HepG2 (cell line): ENCODE data around the gene CACNA1D. TPM values are rescaled to one million over a fixed set of nuclear protein-coding genes. Genes with fewer than 3 reads are reported as not detected.

ENCODE experiments used
- ATAC-seq: fragments of 200-7000 bp; cut with Tn5 transposase; 3 replicates; pipeline ENCODE4 v1.9.1; 2020; ENCODE audit warnings: mild to moderate bottlenecking, moderate library complexity
- BruUV-seq: library from RNA; stranded (reverse); fragments of 400-500 nt; replicated peaks from 2 replicates; lab custom pipeline; 2021; lab: Mats Ljungman, UMichigan
- CTCF ChIA-PET: fragments of 300-600 bp; formaldehyde crosslinking; extraction: SDS; loops from one replicate; lab custom pipeline; 2021; ENCODE audit warnings: low total read pairs, inconsistent platforms, low intra/inter-chr PET ratio; lab: Yijun Ruan, JAX
- POLR2A ChIA-PET: fragments of 350-600 bp; sonication (Branson Sonifier 250); formaldehyde crosslinking; loops from one replicate; lab custom pipeline; 2020; ENCODE audit warnings: antibody characterized with exemption, inconsistent platforms; lab: Yijun Ruan, JAX
- DNase-seq: peaks from one replicate; pipeline ENCODE4 v3.0.0-alpha.2; 2015; ENCODE audit warnings: low spot score
- FAIRE-seq: peaks from 3 replicates; lab custom pipeline; 2011; peaks lifted over from hg19 to GRCh38; lab: Jason Lieb, UNC
- H2AFZ ChIP-seq: one replicate; pipeline ENCODE4 v1.6.1; 2011; ENCODE audit warnings: low read length, inconsistent platforms
- H3K27ac ChIP-seq: fragments of 300-600 bp; 3 replicates; pipeline ENCODE4 v1.8.0; 2011; ENCODE audit warnings: mixed run types, mild to moderate bottlenecking, mixed read lengths, low read length, inconsistent platforms; ENCODE audit not compliant: insufficient read depth; ENCODE audit errors: extremely low read length
- H3K27me3 ChIP-seq, 2 experiments: fragments of 200-600 bp in 1 of 2; 2 replicates in 1 of 2; 3 replicates in 1 of 2; pipeline versions ENCODE4 v1.6.0 to v1.8.0; 2011; ENCODE audit warnings: low read length in 2 of 2, mild to moderate bottlenecking in 2 of 2, moderate library complexity in 2 of 2, inconsistent platforms in 1 of 2; ENCODE audit not compliant: insufficient read depth in 2 of 2, control insufficient read depth in 1 of 2
- H3K36me3 ChIP-seq, 2 experiments: fragments of 200-600 bp in 1 of 2; replicated peaks in 1 of 2; 2 replicates in 1 of 2; 3 replicates in 1 of 2; pipeline versions ENCODE4 v1.5.1 to v1.8.0; 2011; ENCODE audit warnings: low read length in 2 of 2, inconsistent platforms in 1 of 2; ENCODE audit not compliant: insufficient read depth in 2 of 2, control insufficient read depth in 1 of 2
- H3K4me1 ChIP-seq: 2 replicates; pipeline ENCODE4 v1.5.1; 2012; ENCODE audit warnings: low read length, inconsistent platforms; ENCODE audit not compliant: insufficient read depth
- H3K4me2 ChIP-seq: 2 replicates; pipeline ENCODE4 v1.6.0; 2011; ENCODE audit warnings: low read depth, low read length, inconsistent platforms
- H3K4me3 ChIP-seq, 3 experiments: fragments of 200-600 bp in 1 of 3; sonication (generic), shearing (Covaris generic) in 1 of 3; replicated peaks in 1 of 3; 2 replicates each; pipeline ENCODE4 v1.5.1; 2011 to 2016; ENCODE audit warnings: low read length in 3 of 3, inconsistent platforms in 2 of 3, low read depth in 2 of 3, mild to moderate bottlenecking in 2 of 3, control low read depth in 1 of 3, mixed read lengths in 1 of 3; ENCODE audit not compliant: insufficient read depth in 1 of 3
- H3K79me2 ChIP-seq: one replicate; pipeline ENCODE4 v1.6.1; 2011; ENCODE audit warnings: low read length, inconsistent platforms; ENCODE audit not compliant: insufficient read depth
- H3K9ac ChIP-seq: 2 replicates; pipeline ENCODE4 v1.6.0; 2011; ENCODE audit warnings: mild to moderate bottlenecking, low read depth, low read length, inconsistent platforms; ENCODE audit not compliant: insufficient read depth
- H3K9me3 ChIP-seq: 2 replicates; pipeline ENCODE4 v1.5.1; 2012; ENCODE audit warnings: mild to moderate bottlenecking, low read length
- H4K20me1 ChIP-seq: 2 replicates; pipeline ENCODE4 v1.6.0; 2011; ENCODE audit warnings: inconsistent platforms, mild to moderate bottlenecking, low read length, moderate library complexity; ENCODE audit not compliant: insufficient read depth
- ATRX ChIP-seq: sonication (generic); formaldehyde crosslinking; IDR thresholded peaks from 2 replicates; pipeline ENCODE4 v1.4.0; 2020; ENCODE audit warnings: missing genetic modification reagents, borderline replicate concordance
- DMAP1 ChIP-seq: IDR thresholded peaks from 2 replicates; pipeline ENCODE4 v1.6.1; 2016
- ELF3 ChIP-seq: IDR thresholded peaks from 2 replicates; pipeline ENCODE4 v1.6.1; 2016; ENCODE audit warnings: missing genetic modification reagents, missing compliant biosample characterization
- KLF12 ChIP-seq: sonication (generic); formaldehyde crosslinking; IDR thresholded peaks from 2 replicates; pipeline ENCODE4 v1.4.0; 2020; ENCODE audit warnings: missing genetic modification reagents, borderline replicate concordance
- MED8 ChIP-seq: sonication (generic); formaldehyde crosslinking; IDR thresholded peaks from 2 replicates; pipeline ENCODE4 v1.8.1; 2023; ENCODE audit warnings: mild to moderate bottlenecking, missing genetic modification reagents; ENCODE audit not compliant: insufficient replicate concordance
- NFE2 ChIP-seq: sonication (generic); formaldehyde crosslinking; IDR thresholded peaks from 2 replicates; pipeline ENCODE4 v1.4.0; 2020; ENCODE audit warnings: missing genetic modification reagents
- PAX8 ChIP-seq: sonication (generic); formaldehyde crosslinking; IDR thresholded peaks from 2 replicates; pipeline ENCODE4 v1.8.0; 2022; ENCODE audit warnings: mild to moderate bottlenecking, missing genetic modification reagents, borderline replicate concordance
- PCBP2 ChIP-seq: fragments of 200-400 bp; formaldehyde crosslinking; optimal IDR thresholded peaks from 2 replicates; pipeline ENCODE3; 2018; ENCODE audit warnings: low read length, low read depth; ENCODE audit not compliant: poor library complexity, severe bottlenecking
- SP140L ChIP-seq: sonication (generic); formaldehyde crosslinking; IDR thresholded peaks from 2 replicates; pipeline ENCODE4 v1.4.0; 2020; ENCODE audit warnings: missing genetic modification reagents, borderline replicate concordance
- TBX2 ChIP-seq: sonication (generic); formaldehyde crosslinking; IDR thresholded peaks from 2 replicates; pipeline ENCODE4 v1.5.0; 2020; ENCODE audit warnings: missing genetic modification reagents, mild to moderate bottlenecking, borderline replicate concordance
- ZBTB7A ChIP-seq: sonication (generic); formaldehyde crosslinking; IDR thresholded peaks from 2 replicates; pipeline ENCODE4 v1.8.0; 2022; ENCODE audit warnings: mild to moderate bottlenecking, missing genetic modification reagents
- ZNF3 ChIP-seq: IDR thresholded peaks from 2 replicates; pipeline ENCODE4 v1.7.0; 2017; ENCODE audit warnings: inconsistent platforms
- ZNF460 ChIP-seq: sonication (generic); formaldehyde crosslinking; IDR thresholded peaks from 2 replicates; pipeline ENCODE4 v1.5.1; 2020; ENCODE audit warnings: missing genetic modification reagents, mild to moderate bottlenecking, borderline replicate concordance
- ZNF557 ChIP-seq: sonication (generic); formaldehyde crosslinking; IDR thresholded peaks from 2 replicates; pipeline ENCODE4 v1.4.0; 2020; ENCODE audit warnings: missing genetic modification reagents
- ZNF567 ChIP-seq: sonication (generic); formaldehyde crosslinking; IDR thresholded peaks from 2 replicates; pipeline ENCODE4 v1.8.1; 2023; ENCODE audit warnings: mild to moderate bottlenecking, missing genetic modification reagents, borderline replicate concordance
- ZNF646 ChIP-seq: sonication (generic); formaldehyde crosslinking; IDR thresholded peaks from 2 replicates; pipeline ENCODE4 v1.9.0; 2021; ENCODE audit warnings: mild to moderate bottlenecking, missing genetic modification reagents
- ZNF674 ChIP-seq: sonication (generic); formaldehyde crosslinking; IDR thresholded peaks from 2 replicates; pipeline ENCODE4 v1.5.0; 2020; ENCODE audit warnings: low read depth, mild to moderate bottlenecking, missing genetic modification reagents
- ZNF720 ChIP-seq: sonication (generic); formaldehyde crosslinking; IDR thresholded peaks from 2 replicates; pipeline ENCODE4 v1.4.0; 2020; ENCODE audit warnings: missing genetic modification reagents
- ZNF883 ChIP-seq: sonication (generic); formaldehyde crosslinking; IDR thresholded peaks from 2 replicates; pipeline ENCODE4 v1.5.1; 2020; ENCODE audit warnings: mild to moderate bottlenecking, missing genetic modification reagents; ENCODE audit errors: not compliant biosample characterization
- WGBS: methylation state at CpG from one replicate; pipeline ENCODE4 v1.1.6; 2017; ENCODE audit warnings: low lambda C conversion rate; 5-methylcytosine and 5-hydroxymethylcytosine counted together
- in situ Hi-C: cut with HindIII; loops from 2 replicates; pipeline ENCODE4 v1.10.0; 2017; ENCODE audit warnings: low pct_unique_long_range_greater_than_20kb; ENCODE audit not compliant: extremely low pct_ligation_motif_present
- intact Hi-C: fragments of 100-400 bp; cut with micrococcal nuclease; formaldehyde crosslinking; loops from one replicate; pipeline ENCODE4 v1.10.0; 2022; ENCODE audit not compliant: unreplicated experiment
- polyA plus RNA-seq, 8 experiments: library from polyadenylated mRNA; depleted of rRNA in 3 of 8; stranded (reverse) in 7 of 8; unstranded in 1 of 8; fragments of >200 nt; fragmentation: Illumina TruSeq in 4 of 8; extraction: Trizol in 4 of 8; gene quantifications; 2 replicates each; pipeline versions ENCODE4 v1.2.1 to v1.2.3, GENCODE V29; 2011 to 2016; ENCODE audit warnings: low read depth in 4 of 8, missing spikeins in 1 of 8, mixed read lengths in 1 of 8; ENCODE audit not compliant: insufficient read depth in 1 of 8
- total RNA-seq, 5 experiments: library from RNA; depleted of rRNA; stranded (reverse); fragments of >200 nt; fragmentation: Illumina TruSeq; extraction: Trizol; gene quantifications; 2 replicates each; pipeline ENCODE4 v1.2.3, GENCODE V29; 2016; ENCODE audit warnings: low read depth in 1 of 5

The CACNA1D gene
- total and polyA plus RNA-seq, 2 of the 13 experiments (the other 11 are each of a cell fraction or from before 2014, with no cell fraction given): 0.26 to 0.38 TPM

- no peak for TF ChIP-seq ZNF674 (CRISPR knock-in tag)
- TF ChIP-seq ZNF720: no peak
- TF ChIP-seq, all 625 proteins: peak for 0
These were observed 253.1 kb downstream of the CACNA1D start (continued) for GRCh38 chr3:53747559-53747958.

GRCh38 chr3:53748512-53749271 lies 254.3 kb downstream of the CACNA1D start:
- no peaks in the 10 kb centered on the region for H3K36me3 ChIP-seq
- TF ChIP-seq PAX8 (CRISPR knock-in tag) (no peak), KLF12 (CRISPR knock-in tag) (no peak), ZBTB7A (CRISPR knock-in tag) (no peak), ZNF567 (CRISPR knock-in tag) (no peak), ZNF883 (no peak), ZNF557 (CRISPR knock-in tag) (no peak), ZNF3 (CRISPR knock-in tag) (no peak), NFE2 (CRISPR knock-in tag) (no peak), MED8 (CRISPR knock-in tag) (no peak), PCBP2 (no peak), ZNF646 (CRISPR knock-in tag) (no peak), ATRX (CRISPR knock-in tag) (no peak), ZNF460 (CRISPR knock-in tag) (no peak), SP140L (CRISPR knock-in tag) (no peak), TBX2 (CRISPR knock-in tag) (no peak), ELF3 (no peak), DMAP1 (no peak)
- TF ChIP-seq, all 625 proteins: peak for 0
- ATAC-seq: no peak
- H2AFZ ChIP-seq: no peak overlapping the region
- H3K27ac ChIP-seq: no peak overlapping the region
- H3K27me3 ChIP-seq: peaks cover 0 to 1% of the 10 kb centered on the region in 2 experiments; a peak in 1 of 5 replicates
- no peaks in the 10 kb centered on the region for H4K20me1 ChIP-seq
- WGBS: 46% methylated on average over 8 of the region's 8 CpGs
- in situ Hi-C loops (no loop called here), intact Hi-C loops (no loop called here)
- H3K4me1 ChIP-seq: no peaks in the 10 kb centered on the region
- no peak overlapping the region for H3K9ac ChIP-seq
- DNase-seq: no peak
- H3K9me3 ChIP-seq: no peaks in the 10 kb centered on the region
- POLR2A ChIA-PET: no interaction called here
- H3K4me2 ChIP-seq: no peak overlapping the region
- no peak for FAIRE-seq
- CTCF ChIA-PET: no interaction called here
- H3K4me3 ChIP-seq: no peak overlapping the region
- BruUV-seq: no TSS peak
- no peaks in the 10 kb centered on the region for H3K79me2 ChIP-seq
